ENCODE results near the gene EIF3A.
"Not testable (repeated sequence)": the region's sequence is repeated elsewhere in the genome, so short reads cannot be mapped to it uniquely, and the experiment has no call there.

Gene EIF3A

GRCh38 chr10:119101366-119102098 is 20.9 kb upstream of the EIF3A start:
- DNase-seq (ENCODE audit: low read depth in 2 of 2), result no peak

- no peak for DNase-seq (ENCODE audit: low read depth in 2 of 2)
These were observed 20.0 kb upstream of the EIF3A start for GRCh38 chr10:119100434-119101238.

GRCh38 chr10:119098576-119098975 is 18.0 kb upstream of the EIF3A start:
- DNase-seq (ENCODE audit: low read depth in 2 of 2), result no peak

GRCh38 chr10:119096641-119097415 is 16.2 kb upstream of the EIF3A start:
- not testable (repeated sequence) for DNase-seq (ENCODE audit: low read depth in 2 of 2)

GRCh38 chr10:119095640-119096039 is 15.0 kb upstream of the EIF3A start:
- no peak for DNase-seq (ENCODE audit: low read depth in 2 of 2)

GRCh38 chr10:119090968-119091367 is 10.4 kb upstream of the EIF3A start:
- peak in 1 of 2 donors; percentile 13 for DNase-seq (ENCODE audit: low read depth in 2 of 2)

- DNase-seq (ENCODE audit: low read depth in 2 of 2), result no peak
These were observed 9.6 kb upstream of the EIF3A start for GRCh38 chr10:119090026-119090795.

GRCh38 chr10:119087271-119087882 is 6.8 kb upstream of the EIF3A start:
- no peak for DNase-seq (ENCODE audit: low read depth in 2 of 2)

- no peak for DNase-seq (ENCODE audit: low read depth in 2 of 2)
These were observed 4.3 kb upstream of the EIF3A start for GRCh38 chr10:119084896-119085295.

GRCh38 chr10:119079599-119080520 is 757 bp downstream of the EIF3A start:
- DNase-seq (ENCODE audit: low read depth in 2 of 2), result peak; percentile 34 to 38

GRCh38 chr10:119078422-119079179 is 2.0 kb downstream of the EIF3A start:
- no peak for DNase-seq (ENCODE audit: low read depth in 2 of 2)

GRCh38 chr10:119073584-119073983 is 7.0 kb downstream of the EIF3A start:
- DNase-seq (ENCODE audit: low read depth in 2 of 2), result no peak

GRCh38 chr10:119070395-119071165 is 10.0 kb downstream of the EIF3A start:
- no peak for DNase-seq (ENCODE audit: low read depth in 2 of 2)

- no peak for DNase-seq (ENCODE audit: low read depth in 2 of 2)
These were observed 18.7 kb downstream of the EIF3A start for GRCh38 chr10:119061926-119062325.

GRCh38 chr10:119061352-119061751 is 19.3 kb downstream of the EIF3A start:
- no peak for DNase-seq (ENCODE audit: low read depth in 2 of 2)

- DNase-seq (ENCODE audit: low read depth in 2 of 2), result no peak
These were observed 20.5 kb downstream of the EIF3A start for GRCh38 chr10:119060107-119060506.

- no peak for DNase-seq (ENCODE audit: low read depth in 2 of 2)
These were observed 21.1 kb downstream of the EIF3A start for GRCh38 chr10:119059557-119059956.

- no peak for DNase-seq (ENCODE audit: low read depth in 2 of 2)
These were observed 22.6 kb downstream of the EIF3A start for GRCh38 chr10:119058010-119058409.
